Spleen (tissue), 11 donors: ENCODE results near the gene MMEL1. TPM values are rescaled to one million over a fixed set of nuclear protein-coding genes. Genes with fewer than 3 reads are reported as not detected.

Experiments
- DNase-seq: peaks from one replicate; pipeline ENCODE4 v3.0.0-alpha.2; 2020
- H3K27ac ChIP-seq, 8 donors: fragments of 200-600 bp; sonication (generic) in 7 of 8; 1 replicate in 4 of 8; 2 replicates in 4 of 8; pipeline versions ENCODE4 v1.5.0 to v1.8.0; 2016 to 2021; ENCODE audit warnings: inconsistent platforms in 4 of 8, mild to moderate bottlenecking in 4 of 8, moderate library complexity in 1 of 8
- H3K27me3 ChIP-seq, 7 donors: fragments of 200-600 bp; sonication (generic) in 6 of 7; replicated peaks in 1 of 7; 1 replicate in 4 of 7; 2 replicates in 3 of 7; pipeline versions ENCODE4 v1.5.0 to v1.8.0; 2016 to 2021; ENCODE audit warnings: inconsistent platforms in 3 of 7, mild to moderate bottlenecking in 1 of 7
- H3K36me3 ChIP-seq, 6 donors: fragments of 200-600 bp; sonication (generic) in 5 of 6; 1 replicate in 4 of 6; 2 replicates in 2 of 6; pipeline versions ENCODE4 v1.5.0 to v1.8.0; 2016 to 2021; ENCODE audit warnings: inconsistent platforms in 2 of 6
- H3K4me1 ChIP-seq, 6 donors: fragments of 200-600 bp; sonication (generic) in 5 of 6; 1 replicate in 3 of 6; 2 replicates in 3 of 6; pipeline versions ENCODE4 v1.5.0 to v1.8.0; 2016 to 2021; ENCODE audit warnings: inconsistent platforms in 3 of 6
- H3K4me3 ChIP-seq, 8 donors: fragments of 200-600 bp; sonication (generic) in 7 of 8; 1 replicate in 4 of 8; 2 replicates in 4 of 8; pipeline versions ENCODE4 v1.5.0 to v1.8.0; 2016 to 2021; ENCODE audit warnings: inconsistent platforms in 4 of 8, mild to moderate bottlenecking in 4 of 8, moderate library complexity in 2 of 8
- H3K9me3 ChIP-seq, 8 donors: fragments of 200-600 bp; sonication (generic) in 7 of 8; 1 replicate in 4 of 8; 2 replicates in 4 of 8; pipeline versions ENCODE4 v1.5.0 to v1.8.0; 2016 to 2021; ENCODE audit warnings: inconsistent platforms in 4 of 8
- POLR2A ChIP-seq, 3 donors: fragments of 450-650 bp; IDR thresholded peaks; one replicate each; pipeline ENCODE4 v1.5.1; 2017; ENCODE audit warnings: antibody characterized with exemption in 3 of 3, mild to moderate bottlenecking in 1 of 3
- POLR2AphosphoS5 ChIP-seq, 3 donors: sonication (generic); formaldehyde crosslinking; IDR thresholded peaks; one replicate each; pipeline ENCODE4 v1.5.1; 2017; ENCODE audit warnings: antibody characterized with exemption in 3 of 3
- WGBS, 5 donors: extraction: QIAGEN DNeasy Blood & Tissue Kit in 3 of 5; methylation state at CpG; one replicate each; pipeline versions ENCODE4 v1.1.5 to v1.1.7; 2013 to 2018; 5-methylcytosine and 5-hydroxymethylcytosine counted together
- intact Hi-C: fragments of 100-400 bp; cut with DNase I; formaldehyde crosslinking; loops from one replicate; pipeline ENCODE4 v1.15.0; 2023; ENCODE audit warnings: low total_unique reads
- polyA plus RNA-seq, 3 donors: library from polyadenylated mRNA; stranded (reverse); fragments of 200-250 nt; gene quantifications; one replicate each; pipeline ENCODE4 v1.2.1, GENCODE V29; 2013
- total RNA-seq, 7 donors: library from RNA; depleted of rRNA in 3 of 7; stranded (reverse); fragments of >200 nt in 3 of 7; fragmentation: NEBNext Ultra II Directional in 4 of 7; extraction: Animal tissue kit (Norgen Biotek cat#: 25700) in 4 of 7; gene quantifications; one replicate each; pipeline versions ENCODE4 v1.1.0 to v1.2.1, GENCODE V29; 2016 to 2021
- TF ChIP-seq, protein P1 (sequence below), 11 experiments: fragments of 200-600 bp in 7 of 11; fragments of 450-650 bp in 4 of 11; sonication (generic) in 4 of 11; IDR thresholded peaks in 8 of 11; conservative IDR thresholded peaks in 3 of 11; 1 replicate in 7 of 11; 2 replicates in 4 of 11; pipeline versions ENCODE4 v1.4.0 to v1.8.0; 2016 to 2021; ENCODE audit warnings: antibody characterized with exemption in 11 of 11, inconsistent platforms in 4 of 11, mild to moderate bottlenecking in 1 of 11
- donor health status: healthy with polysubstance abuse.
- donor health status: DM: no; HTN: no; CAD: no; lungs with moderate emphysema.
- donor health status: DM: no; HTN: no; CAD: no.
- donor health status: Bipolar disorder and iron deficiency.
- donor health status: healthy.
- donor health status: DM: no; HTN: no; CAD: no.
- donor health status: DM: yes; HTN: yes; CAD: no.

The MMEL1 gene
- total and polyA plus RNA-seq, 10 donors = 1.9 to 6.4 (median 3.3) TPM; not detected in 1

DNA sequence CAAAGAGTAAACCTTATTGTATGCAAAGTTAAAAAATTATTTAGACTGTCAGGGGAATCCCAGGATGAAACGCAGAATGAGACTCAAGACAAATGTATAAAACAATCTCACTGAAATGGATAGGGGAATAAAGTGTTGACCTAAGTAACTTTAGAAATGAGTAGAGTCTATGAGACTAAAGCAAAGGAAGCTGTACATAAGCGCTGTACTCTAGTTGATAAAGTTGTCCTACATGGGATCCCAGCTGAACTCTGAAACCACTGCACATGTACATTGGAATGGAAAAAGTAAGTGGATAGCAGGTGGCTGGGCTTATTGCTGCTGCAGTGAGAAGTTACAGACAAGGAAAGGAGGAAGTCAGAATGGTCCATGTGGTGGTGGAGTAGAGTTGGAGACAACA is 18.7 kb downstream of the MMEL1 start:
- Histone ChIP-seq H3K36me3 (no peaks in the 10 kb centered on the region), H3K9me3 (peaks cover 0 to 41% (median 37%) of the 10 kb centered on the region in 8 donors), H3K27ac (no peak overlapping the region), H3K4me3 (no peak overlapping the region), H3K27me3 (peaks cover 0 to 37% (median 8%) of the 10 kb centered on the region in 7 donors), H3K4me1 (peaks cover 0 to 6% (median 0%) of the 10 kb centered on the region in 6 donors)
- no peak for DNase-seq
- 88 to 96% (median 91%) methylated on average over 2 of the region's 2 CpGs for WGBS, 5 donors
- intact Hi-C loops = no loop called here
- TF ChIP-seq POLR2AphosphoS5 (IDR thresholded peaks at IDR 0.05) (no peak), POLR2A (IDR thresholded peaks at IDR 0.05) (no peak)
- TF ChIP-seq, protein P1, sequence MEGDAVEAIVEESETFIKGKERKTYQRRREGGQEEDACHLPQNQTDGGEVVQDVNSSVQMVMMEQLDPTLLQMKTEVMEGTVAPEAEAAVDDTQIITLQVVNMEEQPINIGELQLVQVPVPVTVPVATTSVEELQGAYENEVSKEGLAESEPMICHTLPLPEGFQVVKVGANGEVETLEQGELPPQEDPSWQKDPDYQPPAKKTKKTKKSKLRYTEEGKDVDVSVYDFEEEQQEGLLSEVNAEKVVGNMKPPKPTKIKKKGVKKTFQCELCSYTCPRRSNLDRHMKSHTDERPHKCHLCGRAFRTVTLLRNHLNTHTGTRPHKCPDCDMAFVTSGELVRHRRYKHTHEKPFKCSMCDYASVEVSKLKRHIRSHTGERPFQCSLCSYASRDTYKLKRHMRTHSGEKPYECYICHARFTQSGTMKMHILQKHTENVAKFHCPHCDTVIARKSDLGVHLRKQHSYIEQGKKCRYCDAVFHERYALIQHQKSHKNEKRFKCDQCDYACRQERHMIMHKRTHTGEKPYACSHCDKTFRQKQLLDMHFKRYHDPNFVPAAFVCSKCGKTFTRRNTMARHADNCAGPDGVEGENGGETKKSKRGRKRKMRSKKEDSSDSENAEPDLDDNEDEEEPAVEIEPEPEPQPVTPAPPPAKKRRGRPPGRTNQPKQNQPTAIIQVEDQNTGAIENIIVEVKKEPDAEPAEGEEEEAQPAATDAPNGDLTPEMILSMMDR (IDR thresholded peaks at IDR 0.05 in 8 of 11, conservative IDR thresholded peaks at IDR 0.05 in 3 of 11) = no peak

- H3K9me3 ChIP-seq = peaks cover 0 to 41% (median 37%) of the 10 kb centered on the region in 8 donors
- intact Hi-C loops = no loop called here
- H3K27ac ChIP-seq = no peak overlapping the region
- no peaks in the 10 kb centered on the region for H3K36me3 ChIP-seq
- WGBS, 5 donors = 76 to 90% (median 85%) methylated on average over 11 of the region's 11 CpGs
- peaks cover 0 to 6% (median 0%) of the 10 kb centered on the region in 6 donors for H3K4me1 ChIP-seq
- no peak for DNase-seq
- peaks cover 0 to 37% (median 8%) of the 10 kb centered on the region in 7 donors for H3K27me3 ChIP-seq
- no peak overlapping the region for H3K4me3 ChIP-seq
- TF ChIP-seq, protein P1 (IDR thresholded peaks at IDR 0.05 in 8 of 11, conservative IDR thresholded peaks at IDR 0.05 in 3 of 11) = no peak
- TF ChIP-seq POLR2AphosphoS5 (IDR thresholded peaks at IDR 0.05) (no peak), POLR2A (IDR thresholded peaks at IDR 0.05) (no peak)
Measured at GRCh38 chr1:2612591-2613365, 20.0 kb downstream of the MMEL1 start.

- 81 to 88% (median 84%) methylated on average over 16 to 19 of the region's 19 CpGs for WGBS, 5 donors
- H3K9me3 ChIP-seq = peaks cover 0 to 40% (median 36%) of the 10 kb centered on the region in 8 donors
- H3K27me3 ChIP-seq = peaks cover 0 to 37% (median 8%) of the 10 kb centered on the region in 7 donors
- H3K36me3 ChIP-seq = no peaks in the 10 kb centered on the region
- H3K27ac ChIP-seq = no peak overlapping the region
- TF ChIP-seq POLR2A (IDR thresholded peaks at IDR 0.05) = no peak
- no peak for TF ChIP-seq POLR2AphosphoS5 (IDR thresholded peaks at IDR 0.05)
- TF ChIP-seq, protein P1 (IDR thresholded peaks at IDR 0.05 in 8 of 11, conservative IDR thresholded peaks at IDR 0.05 in 3 of 11) = no peak
- H3K4me1 ChIP-seq = peaks cover 0 to 6% (median 0%) of the 10 kb centered on the region in 6 donors
- intact Hi-C loops = no loop called here
- peak; percentile 64 for DNase-seq
- no peak overlapping the region for H3K4me3 ChIP-seq
Measured at GRCh38 chr1:2611621-2612437, 21.0 kb downstream of the MMEL1 start.
